Adipocyte (in vitro differentiated cells): ENCODE data around the gene GSDME.

Experiments used
- DNase-seq: peaks from one replicate; pipeline ENCODE4 v3.0.0-alpha.2; 2015; ENCODE audit warnings: low read depth
- H3K27me3 ChIP-seq: replicated peaks from 2 replicates; pipeline ENCODE4 v1.7.0; 2013; ENCODE audit warnings: mild to moderate bottlenecking, low read length, moderate library complexity; ENCODE audit not compliant: control insufficient read depth, insufficient read depth
- H3K36me3 ChIP-seq: 2 replicates; pipeline ENCODE4 v1.7.0; 2013; ENCODE audit warnings: low read length, mild to moderate bottlenecking, moderate library complexity; ENCODE audit not compliant: control insufficient read depth, insufficient read depth, severe bottlenecking
- H3K4me1 ChIP-seq: 2 replicates; pipeline ENCODE4 v1.7.0; 2013; ENCODE audit warnings: mild to moderate bottlenecking, low read length, moderate library complexity; ENCODE audit not compliant: control insufficient read depth, insufficient read depth
- H3K4me3 ChIP-seq: 2 replicates; pipeline ENCODE4 v1.7.0; 2013; ENCODE audit warnings: mild to moderate bottlenecking, low read length, moderate library complexity
- H3K9ac ChIP-seq: 2 replicates; pipeline ENCODE4 v1.7.0; 2013; ENCODE audit warnings: mild to moderate bottlenecking, low read length, moderate library complexity
- H3K9me3 ChIP-seq: 2 replicates; pipeline ENCODE4 v1.7.0; 2013; ENCODE audit warnings: mild to moderate bottlenecking, low read length, moderate library complexity; ENCODE audit not compliant: control insufficient read depth

Gene GSDME

DNA sequence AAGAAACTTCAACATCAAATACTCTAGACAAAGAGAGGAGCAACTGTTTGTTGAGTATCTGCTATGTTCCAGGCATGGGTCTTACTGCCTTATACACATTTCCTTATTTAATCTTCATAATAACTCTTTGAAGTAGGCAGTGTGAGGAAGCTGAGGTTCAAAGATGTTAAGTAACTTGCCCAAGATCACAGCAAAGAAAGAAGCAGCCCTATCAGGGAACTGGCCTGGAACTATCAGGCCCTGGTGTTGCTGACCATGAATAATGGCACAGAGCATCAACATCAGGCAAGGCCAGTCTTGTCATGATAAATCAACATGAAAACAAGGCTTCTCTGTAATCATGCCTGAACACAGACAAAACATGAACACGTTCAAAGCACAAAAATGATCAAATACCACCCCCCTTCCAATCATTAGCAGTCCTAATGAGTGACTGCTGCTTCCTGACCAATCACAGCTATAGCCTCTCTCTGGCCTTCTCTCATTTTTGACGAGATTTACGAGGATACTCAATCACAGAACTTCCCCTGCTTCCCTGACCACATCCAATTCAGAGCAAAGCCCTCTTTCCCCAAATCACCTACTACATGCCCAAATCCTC, 2.3 kb downstream of the GSDME start:
- Histone ChIP-seq H3K36me3 (no peaks in the 10 kb centered on the region), H3K27me3 (no peaks in the 10 kb centered on the region), H3K4me3 (no peak overlapping the region), H3K9me3 (no peaks in the 10 kb centered on the region), H3K4me1 (peaks cover 22% of the 10 kb centered on the region), H3K9ac (no peak overlapping the region)
- no peak for DNase-seq

GRCh38 chr7:24752073-24752800, 5.0 kb downstream of the GSDME start:
- H3K36me3 ChIP-seq, result no peaks in the 10 kb centered on the region
- no peak overlapping the region for H3K4me3 ChIP-seq
- H3K4me1 ChIP-seq, result peaks cover 12% of the 10 kb centered on the region
- no peak overlapping the region for H3K9ac ChIP-seq
- H3K27me3 ChIP-seq, result no peaks in the 10 kb centered on the region
- no peaks in the 10 kb centered on the region for H3K9me3 ChIP-seq
- no peak for DNase-seq

DNA sequence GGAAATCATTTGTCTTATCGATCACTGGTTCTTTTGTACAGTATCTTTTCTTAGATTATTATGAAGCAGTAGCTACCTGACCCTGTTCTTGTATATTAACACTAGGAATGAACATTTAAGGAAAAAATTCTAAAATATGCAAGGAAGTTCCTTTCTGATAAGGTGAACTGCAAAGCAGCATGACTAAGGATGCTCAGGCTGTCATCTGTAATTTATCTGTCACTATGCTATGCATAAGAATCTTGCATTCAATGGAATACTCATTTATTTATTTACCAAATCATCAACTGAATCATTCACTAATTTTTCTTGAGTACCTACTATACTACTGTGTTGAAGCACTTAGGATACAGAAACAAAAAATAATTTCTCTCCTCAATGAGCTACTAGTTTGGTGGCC, 5.8 kb downstream of the GSDME start:
- no peaks in the 10 kb centered on the region for H3K36me3 ChIP-seq
- H3K27me3 ChIP-seq, result no peaks in the 10 kb centered on the region
- no peaks in the 10 kb centered on the region for H3K9me3 ChIP-seq
- no peak overlapping the region for H3K4me3 ChIP-seq
- no peak overlapping the region for H3K9ac ChIP-seq
- peaks cover 10% of the 10 kb centered on the region for H3K4me1 ChIP-seq
- DNase-seq, result no peak

DNA sequence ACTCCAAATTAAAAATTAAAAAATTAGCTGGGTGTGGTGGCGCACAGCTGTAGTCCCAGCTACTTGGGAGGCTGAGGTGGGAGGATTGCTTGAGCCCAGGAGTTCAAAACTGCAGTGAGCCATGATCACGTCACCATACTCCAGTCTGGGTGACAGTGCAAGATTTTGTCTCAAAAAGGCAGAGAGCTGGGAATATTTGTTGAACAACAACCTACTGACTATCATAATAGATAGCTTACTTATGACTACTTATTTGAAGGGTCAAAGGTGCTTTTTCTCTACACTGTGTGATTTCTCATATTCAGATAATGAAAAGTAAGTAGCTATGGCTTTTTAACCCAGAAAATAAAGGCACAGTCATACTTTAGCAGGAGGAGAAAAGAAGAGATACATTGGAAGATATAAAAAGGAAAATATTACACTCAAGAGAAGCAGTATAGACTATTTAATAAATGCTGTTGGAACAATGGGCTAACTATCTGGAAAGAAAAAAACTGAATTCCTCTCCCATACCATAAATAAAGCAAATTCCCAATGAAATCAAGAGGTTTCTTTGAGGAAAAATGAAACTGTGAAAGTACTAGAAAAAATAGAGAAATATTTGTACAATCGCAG, 6.7 kb downstream of the GSDME start:
- H3K27me3 ChIP-seq, result no peaks in the 10 kb centered on the region
- H3K4me3 ChIP-seq, result no peak overlapping the region
- H3K9me3 ChIP-seq, result no peaks in the 10 kb centered on the region
- H3K4me1 ChIP-seq, result peaks cover 8% of the 10 kb centered on the region
- H3K36me3 ChIP-seq, result no peaks in the 10 kb centered on the region
- no peak for DNase-seq
- no peak overlapping the region for H3K9ac ChIP-seq

DNA sequence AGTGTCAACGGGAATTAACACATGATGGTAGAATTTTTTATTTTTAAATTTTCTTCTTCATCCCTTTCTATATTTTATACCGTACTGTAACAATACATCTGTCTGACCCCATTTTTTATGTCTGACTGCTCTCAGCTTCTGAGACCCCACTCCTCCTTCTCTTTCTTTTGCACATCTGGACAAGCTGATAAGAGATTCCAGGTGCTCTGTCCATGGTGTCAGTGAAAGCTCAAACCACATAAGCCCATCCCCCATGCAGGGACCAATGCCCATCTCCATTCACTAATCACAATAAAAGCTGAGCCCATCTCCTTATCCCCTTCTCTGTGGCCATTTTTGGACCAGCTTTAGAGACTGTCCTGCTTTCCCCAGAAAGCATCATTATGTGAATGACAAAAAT, 8.7 kb downstream of the GSDME start:
- Histone ChIP-seq H3K4me3 (no peak overlapping the region), H3K9me3 (no peaks in the 10 kb centered on the region), H3K4me1 (no peaks in the 10 kb centered on the region), H3K9ac (no peak overlapping the region), H3K27me3 (no peaks in the 10 kb centered on the region), H3K36me3 (peaks cover 10% of the 10 kb centered on the region)
- no peak for DNase-seq

- Histone ChIP-seq H3K9me3 (no peaks in the 10 kb centered on the region), H3K4me3 (no peak overlapping the region), H3K4me1 (peaks cover 13% of the 10 kb centered on the region), H3K27me3 (no peaks in the 10 kb centered on the region), H3K9ac (no peak overlapping the region), H3K36me3 (peaks cover 10% of the 10 kb centered on the region)
- DNase-seq, result no peak
Measured at GRCh38 chr7:24745355-24745754, 11.9 kb downstream of the GSDME start.

GRCh38 chr7:24743471-24743870, 13.8 kb downstream of the GSDME start:
- H3K9ac ChIP-seq, result no peak overlapping the region
- no peaks in the 10 kb centered on the region for H3K27me3 ChIP-seq
- H3K9me3 ChIP-seq, result peaks cover 6% of the 10 kb centered on the region
- no peak for DNase-seq
- peaks cover 18% of the 10 kb centered on the region for H3K4me1 ChIP-seq
- H3K4me3 ChIP-seq, result no peak overlapping the region
- H3K36me3 ChIP-seq, result peaks cover 10% of the 10 kb centered on the region

DNA sequence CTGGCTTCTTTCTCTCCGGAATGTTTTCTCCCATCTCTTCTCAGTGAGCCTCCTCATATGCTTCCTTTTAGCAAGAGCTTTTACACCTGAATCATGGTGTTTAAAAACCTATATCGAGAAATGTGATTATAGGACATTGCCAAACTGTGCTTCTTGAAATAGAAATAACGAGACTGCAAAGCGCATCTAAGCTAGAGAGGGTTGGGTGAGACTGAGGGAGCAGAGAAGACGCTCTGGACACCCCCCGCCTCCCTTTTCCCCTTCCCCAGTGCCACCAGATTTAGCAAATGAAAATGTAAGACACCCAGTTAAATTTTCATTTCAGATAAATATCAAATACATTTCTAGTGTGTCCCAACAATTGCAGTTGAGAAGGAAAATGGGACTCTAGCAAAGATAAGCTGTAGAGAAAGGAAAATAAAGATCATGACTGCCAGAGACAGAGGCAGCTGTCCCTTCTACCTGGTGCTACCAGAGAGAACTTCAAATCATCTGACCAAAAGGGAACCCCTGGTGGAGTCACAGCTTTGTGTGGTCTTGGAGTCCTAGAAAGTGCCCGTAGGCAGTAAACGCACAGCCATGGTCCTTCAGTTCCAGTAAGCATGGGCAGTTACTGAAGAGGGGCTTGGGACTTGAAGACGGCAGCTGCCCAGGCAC, 14.6 kb downstream of the GSDME start:
- H3K4me3 ChIP-seq, result peak overlapping the region; percentile 31
- no peak for DNase-seq

GRCh38 chr7:24741679-24742505, 15.4 kb downstream of the GSDME start:
- Histone ChIP-seq H3K9me3 (peaks cover 12% of the 10 kb centered on the region), H3K4me3 (peak overlapping the region; percentile 31), H3K9ac (peak overlapping the region; percentile 62), H3K4me1 (peaks cover 24% of the 10 kb centered on the region), H3K27me3 (no peaks in the 10 kb centered on the region), H3K36me3 (peaks cover 10% of the 10 kb centered on the region)
- DNase-seq, result peak; percentile 84

More for the DNA sequence above, 14.6 kb downstream of the GSDME start:
- H3K9ac ChIP-seq, result peak overlapping the region; percentile 62
- H3K36me3 ChIP-seq, result peaks cover 10% of the 10 kb centered on the region
- peaks cover 18% of the 10 kb centered on the region for H3K4me1 ChIP-seq
- peaks cover 12% of the 10 kb centered on the region for H3K9me3 ChIP-seq
- no peaks in the 10 kb centered on the region for H3K27me3 ChIP-seq

GRCh38 chr7:24740871-24741270, 16.4 kb downstream of the GSDME start:
- DNase-seq, result no peak
- no peaks in the 10 kb centered on the region for H3K27me3 ChIP-seq
- no peak overlapping the region for H3K4me3 ChIP-seq

More at GRCh38 chr7:24740871-24741270, 16.4 kb downstream of the GSDME start:
- Histone ChIP-seq H3K9me3 (peaks cover 12% of the 10 kb centered on the region), H3K4me1 (peaks cover 24% of the 10 kb centered on the region), H3K36me3 (peaks cover 10% of the 10 kb centered on the region), H3K9ac (no peak overlapping the region)
